ENCODE measurements around the gene ST6GALNAC1. TPM values are rescaled to one million over a fixed set of nuclear protein-coding genes. Genes with fewer than 3 reads are reported as not detected.

ST6GALNAC1 gene, protein sequence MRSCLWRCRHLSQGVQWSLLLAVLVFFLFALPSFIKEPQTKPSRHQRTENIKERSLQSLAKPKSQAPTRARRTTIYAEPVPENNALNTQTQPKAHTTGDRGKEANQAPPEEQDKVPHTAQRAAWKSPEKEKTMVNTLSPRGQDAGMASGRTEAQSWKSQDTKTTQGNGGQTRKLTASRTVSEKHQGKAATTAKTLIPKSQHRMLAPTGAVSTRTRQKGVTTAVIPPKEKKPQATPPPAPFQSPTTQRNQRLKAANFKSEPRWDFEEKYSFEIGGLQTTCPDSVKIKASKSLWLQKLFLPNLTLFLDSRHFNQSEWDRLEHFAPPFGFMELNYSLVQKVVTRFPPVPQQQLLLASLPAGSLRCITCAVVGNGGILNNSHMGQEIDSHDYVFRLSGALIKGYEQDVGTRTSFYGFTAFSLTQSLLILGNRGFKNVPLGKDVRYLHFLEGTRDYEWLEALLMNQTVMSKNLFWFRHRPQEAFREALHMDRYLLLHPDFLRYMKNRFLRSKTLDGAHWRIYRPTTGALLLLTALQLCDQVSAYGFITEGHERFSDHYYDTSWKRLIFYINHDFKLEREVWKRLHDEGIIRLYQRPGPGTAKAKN
- not detected for polyA plus RNA-seq (2013, experiment 1 of 2)
- polyA plus RNA-seq (2013, experiment 2 of 2), result not detected

GRCh38 chr17:76643553-76644148, at the start of gene ST6GALNAC1:
Gene ST6GALNAC1 (minus strand): TSS chr17:76643757. CDS start chr17:76643638, 119 bp downstream.
- Histone ChIP-seq H3K4me3 (ENCODE audit: low read length) (no peak within 1 kb of the TSS), H3K79me1 (ENCODE audit: low read length) (no peaks in the 10 kb centered on the region), H3K27me3 (ENCODE audit: insufficient read depth, low read length, poor library complexity) (no peaks in the 10 kb centered on the region), H3K4me1 (ENCODE audit: control insufficient read depth, low read depth, low read length) (no peaks in the 10 kb centered on the region), H3K79me2 (ENCODE audit: control insufficient read depth, insufficient read depth, low read length) (no peaks in the 10 kb centered on the region), H2AK5ac (ENCODE audit: low read length) (no peak within 1 kb of the TSS), H3K4ac (ENCODE audit: low read depth, low read length) (no peak within 1 kb of the TSS), H2BK5ac (ENCODE audit: low read length) (no peak within 1 kb of the TSS), H3K18ac (ENCODE audit: low read length) (no peak within 1 kb of the TSS), H2BK120ac (ENCODE audit: low read depth, low read length) (no peak within 1 kb of the TSS), H4K8ac (ENCODE audit: low read depth, low read length) (no peak within 1 kb of the TSS), H2BK15ac (replicated peaks; ENCODE audit: low read depth) (no peak within 1 kb of the TSS), H3K27ac (ENCODE audit: low read depth, low read length) (no peak within 1 kb of the TSS), H4K5ac (ENCODE audit: low read length) (no peak within 1 kb of the TSS), H3K36me3 (ENCODE audit: control insufficient read depth, insufficient read depth, low read length) (no peaks in the 10 kb centered on the region), H3K56ac (ENCODE audit: low read length) (no peak within 1 kb of the TSS), H3K4me2 (ENCODE audit: low read length) (no peak within 1 kb of the TSS), H3K23ac (ENCODE audit: low read length) (no peak within 1 kb of the TSS), H3K9ac (ENCODE audit: low read length) (no peak within 1 kb of the TSS)
- DNase-seq, result no peak
- no CpG with 5 or more reads among the region's 7 CpGs for WGBS (ENCODE audit: extremely low coverage, insufficient coverage, low lambda C conversion rate)

DNA sequence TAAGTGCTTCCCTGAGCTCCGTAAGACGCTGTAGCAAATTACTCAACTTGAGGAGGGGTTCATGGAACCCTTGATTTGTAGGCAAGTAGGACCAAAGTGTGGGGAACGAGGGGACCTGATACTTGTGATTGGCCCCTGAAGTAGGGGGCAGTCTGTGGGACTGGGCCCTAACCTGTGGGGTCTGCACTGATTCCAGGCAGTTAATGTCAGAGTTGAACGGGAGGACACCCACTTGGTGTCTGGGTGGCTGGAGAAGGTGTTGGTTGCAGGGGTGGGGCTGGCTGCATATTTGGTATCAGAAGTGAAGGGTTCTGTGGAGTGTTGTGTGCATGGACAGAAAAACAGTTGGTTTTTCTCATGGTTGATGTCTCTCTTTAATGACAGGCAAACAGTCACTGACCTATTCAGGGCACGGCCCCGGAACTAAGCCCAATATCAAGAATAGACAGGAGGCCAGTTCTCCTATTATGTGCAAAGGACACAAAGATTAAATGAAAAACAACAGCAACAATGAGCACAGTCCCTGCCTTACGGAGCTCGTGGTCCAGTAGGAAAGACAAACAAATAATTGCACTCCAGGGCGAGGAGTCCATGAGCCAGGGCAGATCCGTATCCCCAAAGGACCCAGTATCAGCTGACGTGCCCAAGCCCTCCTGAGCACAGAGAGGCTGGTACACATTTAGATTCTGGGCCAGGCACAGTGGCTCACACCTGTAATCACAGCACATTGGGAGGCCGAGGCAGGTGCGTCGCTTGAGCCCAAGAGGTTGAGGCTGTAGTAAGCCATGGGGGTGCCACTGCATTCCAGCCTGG, 48.0 kb upstream of the ST6GALNAC1 start:
- Histone ChIP-seq H4K8ac (ENCODE audit: low read depth, low read length) (no peak overlapping the region), H3K23ac (ENCODE audit: low read length) (no peak overlapping the region), H4K5ac (ENCODE audit: low read length) (no peak overlapping the region), H3K4ac (ENCODE audit: low read depth, low read length) (no peak overlapping the region), H3K27me3 (ENCODE audit: insufficient read depth, low read length, poor library complexity) (no peaks in the 10 kb centered on the region), H3K27ac (ENCODE audit: low read depth, low read length) (no peak overlapping the region), H3K4me1 (ENCODE audit: control insufficient read depth, low read depth, low read length) (no peaks in the 10 kb centered on the region), H2BK120ac (ENCODE audit: low read depth, low read length) (no peak overlapping the region), H2BK5ac (ENCODE audit: low read length) (no peak overlapping the region), H3K4me2 (ENCODE audit: low read length) (no peak overlapping the region), H3K9ac (ENCODE audit: low read length) (no peak overlapping the region), H2AK5ac (ENCODE audit: low read length) (no peak overlapping the region), H2BK15ac (replicated peaks; ENCODE audit: low read depth) (no peak overlapping the region), H3K36me3 (ENCODE audit: control insufficient read depth, insufficient read depth, low read length) (no peaks in the 10 kb centered on the region), H3K4me3 (ENCODE audit: low read length) (no peak overlapping the region), H3K56ac (ENCODE audit: low read length) (no peak overlapping the region), H3K79me1 (ENCODE audit: low read length) (no peaks in the 10 kb centered on the region), H3K18ac (ENCODE audit: low read length) (no peak overlapping the region), H3K79me2 (ENCODE audit: control insufficient read depth, insufficient read depth, low read length) (no peaks in the 10 kb centered on the region)
- WGBS (ENCODE audit: extremely low coverage, insufficient coverage, low lambda C conversion rate), result no CpG with 5 or more reads among the region's 14 CpGs
- no peak for DNase-seq

GRCh38 chr17:76690596-76691280, 47.2 kb upstream of the ST6GALNAC1 start:
- H3K18ac ChIP-seq (ENCODE audit: low read length), result no peak overlapping the region
- no peak overlapping the region for H2BK5ac ChIP-seq (ENCODE audit: low read length)
- no peak overlapping the region for H2BK120ac ChIP-seq (ENCODE audit: low read depth, low read length)
- no peaks in the 10 kb centered on the region for H3K79me2 ChIP-seq (ENCODE audit: control insufficient read depth, insufficient read depth, low read length)
- H3K56ac ChIP-seq (ENCODE audit: low read length), result no peak overlapping the region
- no peak overlapping the region for H3K23ac ChIP-seq (ENCODE audit: low read length)
- no peak overlapping the region for H3K27ac ChIP-seq (ENCODE audit: low read depth, low read length)
- no peaks in the 10 kb centered on the region for H3K4me1 ChIP-seq (ENCODE audit: control insufficient read depth, low read depth, low read length)
- H3K79me1 ChIP-seq (ENCODE audit: low read length), result no peaks in the 10 kb centered on the region
- H3K4me3 ChIP-seq (ENCODE audit: low read length), result no peak overlapping the region
- H3K9ac ChIP-seq (ENCODE audit: low read length), result no peak overlapping the region
- no peaks in the 10 kb centered on the region for H3K36me3 ChIP-seq (ENCODE audit: control insufficient read depth, insufficient read depth, low read length)
- no peak overlapping the region for H4K5ac ChIP-seq (ENCODE audit: low read length)
- WGBS (ENCODE audit: extremely low coverage, insufficient coverage, low lambda C conversion rate), result no CpG with 5 or more reads among the region's 13 CpGs
- H3K27me3 ChIP-seq (ENCODE audit: insufficient read depth, low read length, poor library complexity), result no peaks in the 10 kb centered on the region
- DNase-seq, result no peak
- no peak overlapping the region for H4K8ac ChIP-seq (ENCODE audit: low read depth, low read length)
- no peak overlapping the region for H3K4ac ChIP-seq (ENCODE audit: low read depth, low read length)
- H3K4me2 ChIP-seq (ENCODE audit: low read length), result no peak overlapping the region
- no peak overlapping the region for H2BK15ac ChIP-seq (replicated peaks; ENCODE audit: low read depth)
- H2AK5ac ChIP-seq (ENCODE audit: low read length), result no peak overlapping the region

DNA sequence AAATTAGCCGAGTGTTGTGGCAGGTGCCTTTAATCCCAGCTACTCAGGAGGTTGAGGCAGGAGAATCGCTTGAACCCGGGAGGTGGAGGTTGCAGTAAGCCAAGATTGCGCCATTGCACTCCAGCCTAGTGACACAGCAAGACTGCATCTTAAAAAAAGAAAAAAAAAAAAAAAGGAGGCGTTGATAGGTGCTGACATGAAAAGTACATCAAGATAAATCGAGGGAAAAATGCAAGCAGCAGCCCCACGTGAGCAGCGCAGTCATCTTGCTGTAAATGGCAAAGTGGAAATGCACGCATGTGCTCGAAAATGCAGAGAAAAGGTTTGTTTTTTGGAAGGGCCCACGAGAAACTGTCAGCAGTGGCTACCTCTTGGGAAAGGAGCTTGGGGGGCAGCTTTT, 46.3 kb upstream of the ST6GALNAC1 start:
- H3K18ac ChIP-seq (ENCODE audit: low read length), result no peak overlapping the region
- H3K27me3 ChIP-seq (ENCODE audit: insufficient read depth, low read length, poor library complexity), result no peaks in the 10 kb centered on the region
- H2BK15ac ChIP-seq (replicated peaks; ENCODE audit: low read depth), result no peak overlapping the region
- no peak overlapping the region for H2BK120ac ChIP-seq (ENCODE audit: low read depth, low read length)
- H2BK5ac ChIP-seq (ENCODE audit: low read length), result no peak overlapping the region
- H3K4ac ChIP-seq (ENCODE audit: low read depth, low read length), result no peak overlapping the region
- DNase-seq, result no peak
- H4K5ac ChIP-seq (ENCODE audit: low read length), result no peak overlapping the region
- no peak overlapping the region for H2AK5ac ChIP-seq (ENCODE audit: low read length)
- no peaks in the 10 kb centered on the region for H3K36me3 ChIP-seq (ENCODE audit: control insufficient read depth, insufficient read depth, low read length)
- H3K56ac ChIP-seq (ENCODE audit: low read length), result no peak overlapping the region
- no peak overlapping the region for H3K23ac ChIP-seq (ENCODE audit: low read length)
- no peaks in the 10 kb centered on the region for H3K79me1 ChIP-seq (ENCODE audit: low read length)
- H3K79me2 ChIP-seq (ENCODE audit: control insufficient read depth, insufficient read depth, low read length), result no peaks in the 10 kb centered on the region
- no peak overlapping the region for H3K27ac ChIP-seq (ENCODE audit: low read depth, low read length)
- no CpG with 5 or more reads among the region's 11 CpGs for WGBS (ENCODE audit: extremely low coverage, insufficient coverage, low lambda C conversion rate)
- no peak overlapping the region for H3K4me2 ChIP-seq (ENCODE audit: low read length)
- H3K4me3 ChIP-seq (ENCODE audit: low read length), result no peak overlapping the region
- H4K8ac ChIP-seq (ENCODE audit: low read depth, low read length), result no peak overlapping the region
- H3K9ac ChIP-seq (ENCODE audit: low read length), result no peak overlapping the region
- no peaks in the 10 kb centered on the region for H3K4me1 ChIP-seq (ENCODE audit: control insufficient read depth, low read depth, low read length)

DNA sequence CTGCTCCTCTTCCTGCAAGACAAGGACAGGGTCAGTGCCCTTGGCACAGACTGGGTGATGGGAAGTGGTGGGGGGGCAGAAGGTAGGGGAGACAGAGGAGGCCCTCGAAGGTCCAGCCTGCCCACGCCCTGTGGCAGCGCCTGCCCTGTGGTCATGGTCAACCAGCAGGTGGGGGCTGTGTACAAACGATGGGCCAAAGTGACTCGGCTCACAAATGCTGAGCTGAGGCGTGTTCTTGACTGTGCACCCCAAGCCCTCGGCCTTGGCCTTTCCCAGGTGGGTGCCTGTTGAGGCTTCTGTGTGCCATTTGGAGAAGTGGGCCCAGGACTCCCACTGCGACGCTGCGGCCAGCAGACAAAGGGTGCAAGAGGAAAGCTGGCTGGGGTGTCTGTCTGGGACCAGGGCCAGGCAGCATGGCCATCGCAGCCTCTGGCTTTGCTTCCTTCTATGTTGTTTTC, 44.6 kb upstream of the ST6GALNAC1 start:
- no peak overlapping the region for H3K4me3 ChIP-seq (ENCODE audit: low read length)
- no peaks in the 10 kb centered on the region for H3K36me3 ChIP-seq (ENCODE audit: control insufficient read depth, insufficient read depth, low read length)
- H3K56ac ChIP-seq (ENCODE audit: low read length), result no peak overlapping the region
- no peak overlapping the region for H3K27ac ChIP-seq (ENCODE audit: low read depth, low read length)
- no peak overlapping the region for H3K18ac ChIP-seq (ENCODE audit: low read length)
- no peak overlapping the region for H4K5ac ChIP-seq (ENCODE audit: low read length)
- WGBS (ENCODE audit: extremely low coverage, insufficient coverage, low lambda C conversion rate), result no CpG with 5 or more reads among the region's 11 CpGs
- H3K4ac ChIP-seq (ENCODE audit: low read depth, low read length), result no peak overlapping the region
- no peaks in the 10 kb centered on the region for H3K4me1 ChIP-seq (ENCODE audit: control insufficient read depth, low read depth, low read length)
- no peak overlapping the region for H3K23ac ChIP-seq (ENCODE audit: low read length)
- no peak overlapping the region for H2BK15ac ChIP-seq (replicated peaks; ENCODE audit: low read depth)
- no peak overlapping the region for H2BK120ac ChIP-seq (ENCODE audit: low read depth, low read length)
- no peak overlapping the region for H2AK5ac ChIP-seq (ENCODE audit: low read length)
- no peak overlapping the region for H3K9ac ChIP-seq (ENCODE audit: low read length)
- DNase-seq, result no peak
- H3K27me3 ChIP-seq (ENCODE audit: insufficient read depth, low read length, poor library complexity), result no peaks in the 10 kb centered on the region
- no peak overlapping the region for H2BK5ac ChIP-seq (ENCODE audit: low read length)
- no peak overlapping the region for H4K8ac ChIP-seq (ENCODE audit: low read depth, low read length)
- no peak overlapping the region for H3K4me2 ChIP-seq (ENCODE audit: low read length)
- no peaks in the 10 kb centered on the region for H3K79me1 ChIP-seq (ENCODE audit: low read length)
- no peaks in the 10 kb centered on the region for H3K79me2 ChIP-seq (ENCODE audit: control insufficient read depth, insufficient read depth, low read length)

All from mesendoderm (in vitro differentiated cells).